HEK293 (cell line): ENCODE data around the gene LILRB2.
"Not testable (repeated sequence)": the region's sequence is repeated elsewhere in the genome, so short reads cannot be mapped to it uniquely, and the experiment has no call there.

Source experiments
- CTCF ChIA-PET: fragments of 350-600 bp; formaldehyde crosslinking; extraction: SDS; loops from one replicate; lab custom pipeline; 2021; ENCODE audit warnings: antibody characterized with exemption; lab: Yijun Ruan, JAX
- POLR2A ChIA-PET: fragments of 300-600 bp; formaldehyde crosslinking; extraction: SDS; loops from one replicate; lab custom pipeline; 2020; ENCODE audit warnings: antibody characterized with exemption, inconsistent platforms; lab: Yijun Ruan, JAX
- H3K27ac ChIP-seq: fragments of 200-500 bp; sonication (Bioruptor generic); 2 replicates; pipeline ENCODE4 v1.5.1; 2014; ENCODE audit warnings: low read depth, low read length, control low read depth, inconsistent platforms; ENCODE audit errors: extremely low read depth
- H3K36me3 ChIP-seq, 2 experiments: fragments of 200-500 bp in 1 of 2; sonication (Bioruptor generic) in 1 of 2; 1 replicate in 1 of 2; 2 replicates in 1 of 2; pipeline ENCODE4 v1.5.1; 2014 to 2017; ENCODE audit warnings: inconsistent platforms in 2 of 2, low read length in 2 of 2; ENCODE audit not compliant: control insufficient read depth in 2 of 2, insufficient read depth in 1 of 2
- H3K4me1 ChIP-seq: fragments of 200-500 bp; sonication (Bioruptor generic); 2 replicates; pipeline ENCODE4 v1.5.1; 2014; ENCODE audit warnings: mild to moderate bottlenecking, low read length, inconsistent platforms; ENCODE audit not compliant: control insufficient read depth, insufficient read depth
- H3K4me3 ChIP-seq: 2 replicates; pipeline ENCODE4 v1.5.1; 2011; ENCODE audit warnings: low read depth, mild to moderate bottlenecking, control low read depth, low read length, moderate library complexity
- H3K9me3 ChIP-seq: fragments of 200-500 bp; sonication (Bioruptor generic); 2 replicates; pipeline ENCODE4 v1.5.1; 2014; ENCODE audit warnings: low read depth, low read length, inconsistent platforms; ENCODE audit not compliant: control insufficient read depth, insufficient read depth
- CTCF ChIP-seq: fragments of 450-650 bp; formaldehyde crosslinking; IDR thresholded peaks from 2 replicates; pipeline ENCODE4 v1.5.1; 2016; ENCODE audit warnings: missing biosample characterization, missing genetic modification characterization
- EGR2 ChIP-seq: fragments of 450-650 bp; formaldehyde crosslinking; IDR thresholded peaks from 2 replicates; pipeline ENCODE4 v1.5.1; 2016; ENCODE audit warnings: low read depth, missing biosample characterization, missing genetic modification characterization
- GLIS2 ChIP-seq: fragments of 450-650 bp; formaldehyde crosslinking; IDR thresholded peaks from 2 replicates; pipeline ENCODE4 v1.5.1; 2016; ENCODE audit warnings: missing biosample characterization, missing genetic modification characterization
- KLF10 ChIP-seq: fragments of 450-650 bp; IDR thresholded peaks from 2 replicates; pipeline ENCODE4 v1.5.1; 2018; ENCODE audit warnings: missing biosample characterization, mild to moderate bottlenecking, missing genetic modification characterization
- KLF8 ChIP-seq: fragments of 450-650 bp; formaldehyde crosslinking; IDR thresholded peaks from 2 replicates; pipeline ENCODE4 v1.5.1; 2016; ENCODE audit warnings: missing biosample characterization, missing genetic modification characterization
- ZEB2 ChIP-seq: fragments of 450-650 bp; formaldehyde crosslinking; IDR thresholded peaks from 2 replicates; pipeline ENCODE4 v1.5.1; 2016; ENCODE audit warnings: missing biosample characterization, missing genetic modification characterization
- ZFP3 ChIP-seq: fragments of 450-650 bp; formaldehyde crosslinking; IDR thresholded peaks from 2 replicates; pipeline ENCODE4 v1.5.1; 2016; ENCODE audit warnings: low read depth, missing biosample characterization, missing genetic modification characterization
- ZFP41 ChIP-seq: fragments of 450-650 bp; formaldehyde crosslinking; IDR thresholded peaks from 2 replicates; pipeline ENCODE4 v1.5.1; 2016; ENCODE audit warnings: missing biosample characterization, missing genetic modification characterization, borderline replicate concordance
- ZNF530 ChIP-seq: fragments of 450-650 bp; formaldehyde crosslinking; IDR thresholded peaks from 2 replicates; pipeline ENCODE4 v1.5.1; 2016; ENCODE audit warnings: low read depth, missing biosample characterization, missing genetic modification characterization
- ZNF626 ChIP-seq: fragments of 450-650 bp; sonication (Bioruptor Pico); formaldehyde crosslinking; IDR thresholded peaks from 2 replicates; pipeline ENCODE4 v1.5.1; 2018; ENCODE audit warnings: missing biosample characterization, missing genetic modification characterization, inconsistent platforms
- ZNF629 ChIP-seq: fragments of 450-650 bp; formaldehyde crosslinking; IDR thresholded peaks from 2 replicates; pipeline ENCODE4 v1.5.1; 2017; ENCODE audit warnings: missing biosample characterization, missing genetic modification characterization
- ZNF654 ChIP-seq: fragments of 450-650 bp; formaldehyde crosslinking; IDR thresholded peaks from 2 replicates; pipeline ENCODE4 v1.5.1; 2016; ENCODE audit warnings: low read depth, missing biosample characterization, missing genetic modification characterization
- ZNF785 ChIP-seq: fragments of 450-650 bp; formaldehyde crosslinking; IDR thresholded peaks from 2 replicates; pipeline ENCODE4 v1.5.1; 2016; ENCODE audit warnings: missing biosample characterization, missing genetic modification characterization
- ZSCAN30 ChIP-seq: fragments of 450-650 bp; IDR thresholded peaks from 2 replicates; pipeline ENCODE4 v1.5.1; 2018; ENCODE audit warnings: missing biosample characterization, mild to moderate bottlenecking, missing genetic modification characterization, moderate library complexity
- TF ChIP-seq, protein P1 (sequence below): fragments of 450-650 bp; formaldehyde crosslinking; IDR thresholded peaks from 2 replicates; pipeline ENCODE4 v1.5.1; 2016; ENCODE audit warnings: missing biosample characterization, missing genetic modification characterization
- TF ChIP-seq, protein P2 (sequence below): fragments of 450-650 bp; formaldehyde crosslinking; IDR thresholded peaks from 2 replicates; pipeline ENCODE4 v1.5.0; 2017; ENCODE audit warnings: missing biosample characterization, missing genetic modification characterization, borderline replicate concordance
- TF ChIP-seq, protein P3 (sequence below): fragments of 450-650 bp; formaldehyde crosslinking; IDR thresholded peaks from 2 replicates; pipeline ENCODE4 v1.5.1; 2017; ENCODE audit warnings: missing biosample characterization, mild to moderate bottlenecking, missing genetic modification characterization, moderate library complexity
- TF ChIP-seq, protein P4 (sequence below): fragments of 450-650 bp; formaldehyde crosslinking; IDR thresholded peaks from 2 replicates; pipeline ENCODE4 v1.5.1; 2016; ENCODE audit warnings: missing biosample characterization, missing genetic modification characterization

The LILRB2 gene

DNA sequence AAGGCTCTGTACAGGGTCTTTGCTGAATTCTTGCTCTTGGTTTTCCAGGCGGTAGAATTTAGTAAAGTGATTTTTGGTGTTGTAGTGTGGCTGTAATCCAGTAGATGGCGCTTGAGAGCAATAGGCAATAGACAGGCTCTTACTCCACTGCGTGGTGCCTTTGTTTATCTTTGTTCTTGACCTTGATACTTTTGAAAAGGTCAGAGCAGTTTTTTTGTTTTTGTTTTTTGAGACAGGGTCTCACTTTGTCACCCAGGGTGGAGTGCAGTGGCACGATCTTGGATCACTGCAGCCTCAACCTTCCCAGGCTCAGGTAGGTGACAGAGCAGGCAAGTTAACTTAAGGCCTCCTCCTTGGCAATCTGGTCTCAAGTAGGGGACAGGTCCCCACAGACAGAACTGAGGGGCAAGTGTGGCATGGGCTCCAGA lies 44.3 kb upstream of the LILRB2 start:
- H3K36me3 ChIP-seq: no peaks in the 10 kb centered on the region
- TF ChIP-seq ZSCAN30 (tag by site-specific recombination) (no peak), ZNF654 (peak; percentile 35), GLIS2 (tag by site-specific recombination) (no peak), EGR2 (tag by site-specific recombination) (no peak), ZFP3 (tag by site-specific recombination) (0 out of 2 replicates have a peak, but pooled peaks have one; percentile 21), KLF10 (tag by site-specific recombination) (no peak), CTCF (tag by site-specific recombination) (peak; percentile 68)
- TF ChIP-seq, protein P1, sequence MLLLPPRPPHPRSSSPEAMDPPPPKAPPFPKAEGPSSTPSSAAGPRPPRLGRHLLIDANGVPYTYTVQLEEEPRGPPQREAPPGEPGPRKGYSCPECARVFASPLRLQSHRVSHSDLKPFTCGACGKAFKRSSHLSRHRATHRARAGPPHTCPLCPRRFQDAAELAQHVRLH (tag by site-specific recombination): no peak
- H3K27ac ChIP-seq: no peak overlapping the region
- ChIA-PET POLR2A (no interaction called here), CTCF (interaction anchor here (0.6 to 5.5 kb wide), 21 partner anchors 8 to 553 kb away, joined by 3 to 62 read pairs (median 4); no protein-coding TSS in a partner anchor)
- no peaks in the 10 kb centered on the region; the same call in 1 of the 2 replicates for H3K9me3 ChIP-seq
- no peak overlapping the region for H3K4me3 ChIP-seq
- no peaks in the 10 kb centered on the region for H3K4me1 ChIP-seq

- H3K4me3 ChIP-seq: no peak overlapping the region
- ChIA-PET POLR2A (no interaction called here), CTCF (interaction anchor here (0.8 to 5.5 kb wide), 19 partner anchors 8 to 298 kb away, joined by 3 to 62 read pairs (median 4); no protein-coding TSS in a partner anchor)
- H3K27ac ChIP-seq: no peak overlapping the region
- H3K36me3 ChIP-seq: no peaks in the 10 kb centered on the region
- TF ChIP-seq KLF8 (tag by site-specific recombination) (no peak), ZNF785 (no peak), ZFP41 (tag by site-specific recombination) (no peak), ZEB2 (tag by site-specific recombination) (no peak), ZNF629 (tag by site-specific recombination) (no peak), ZNF626 (tag by site-specific recombination) (no peak), ZNF530 (tag by site-specific recombination) (no peak)
- TF ChIP-seq, protein P2, sequence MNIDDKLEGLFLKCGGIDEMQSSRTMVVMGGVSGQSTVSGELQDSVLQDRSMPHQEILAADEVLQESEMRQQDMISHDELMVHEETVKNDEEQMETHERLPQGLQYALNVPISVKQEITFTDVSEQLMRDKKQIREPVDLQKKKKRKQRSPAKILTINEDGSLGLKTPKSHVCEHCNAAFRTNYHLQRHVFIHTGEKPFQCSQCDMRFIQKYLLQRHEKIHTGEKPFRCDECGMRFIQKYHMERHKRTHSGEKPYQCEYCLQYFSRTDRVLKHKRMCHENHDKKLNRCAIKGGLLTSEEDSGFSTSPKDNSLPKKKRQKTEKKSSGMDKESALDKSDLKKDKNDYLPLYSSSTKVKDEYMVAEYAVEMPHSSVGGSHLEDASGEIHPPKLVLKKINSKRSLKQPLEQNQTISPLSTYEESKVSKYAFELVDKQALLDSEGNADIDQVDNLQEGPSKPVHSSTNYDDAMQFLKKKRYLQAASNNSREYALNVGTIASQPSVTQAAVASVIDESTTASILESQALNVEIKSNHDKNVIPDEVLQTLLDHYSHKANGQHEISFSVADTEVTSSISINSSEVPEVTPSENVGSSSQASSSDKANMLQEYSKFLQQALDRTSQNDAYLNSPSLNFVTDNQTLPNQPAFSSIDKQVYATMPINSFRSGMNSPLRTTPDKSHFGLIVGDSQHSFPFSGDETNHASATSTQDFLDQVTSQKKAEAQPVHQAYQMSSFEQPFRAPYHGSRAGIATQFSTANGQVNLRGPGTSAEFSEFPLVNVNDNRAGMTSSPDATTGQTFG: no peak
- TF ChIP-seq, protein P3, sequence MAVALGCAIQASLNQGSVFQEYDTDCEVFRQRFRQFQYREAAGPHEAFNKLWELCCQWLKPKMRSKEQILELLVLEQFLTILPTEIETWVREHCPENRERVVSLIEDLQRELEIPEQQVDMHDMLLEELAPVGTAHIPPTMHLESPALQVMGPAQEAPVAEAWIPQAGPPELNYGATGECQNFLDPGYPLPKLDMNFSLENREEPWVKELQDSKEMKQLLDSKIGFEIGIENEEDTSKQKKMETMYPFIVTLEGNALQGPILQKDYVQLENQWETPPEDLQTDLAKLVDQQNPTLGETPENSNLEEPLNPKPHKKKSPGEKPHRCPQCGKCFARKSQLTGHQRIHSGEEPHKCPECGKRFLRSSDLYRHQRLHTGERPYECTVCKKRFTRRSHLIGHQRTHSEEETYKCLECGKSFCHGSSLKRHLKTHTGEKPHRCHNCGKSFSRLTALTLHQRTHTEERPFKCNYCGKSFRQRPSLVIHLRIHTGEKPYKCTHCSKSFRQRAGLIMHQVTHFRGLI: no peak
- TF ChIP-seq, protein P4, sequence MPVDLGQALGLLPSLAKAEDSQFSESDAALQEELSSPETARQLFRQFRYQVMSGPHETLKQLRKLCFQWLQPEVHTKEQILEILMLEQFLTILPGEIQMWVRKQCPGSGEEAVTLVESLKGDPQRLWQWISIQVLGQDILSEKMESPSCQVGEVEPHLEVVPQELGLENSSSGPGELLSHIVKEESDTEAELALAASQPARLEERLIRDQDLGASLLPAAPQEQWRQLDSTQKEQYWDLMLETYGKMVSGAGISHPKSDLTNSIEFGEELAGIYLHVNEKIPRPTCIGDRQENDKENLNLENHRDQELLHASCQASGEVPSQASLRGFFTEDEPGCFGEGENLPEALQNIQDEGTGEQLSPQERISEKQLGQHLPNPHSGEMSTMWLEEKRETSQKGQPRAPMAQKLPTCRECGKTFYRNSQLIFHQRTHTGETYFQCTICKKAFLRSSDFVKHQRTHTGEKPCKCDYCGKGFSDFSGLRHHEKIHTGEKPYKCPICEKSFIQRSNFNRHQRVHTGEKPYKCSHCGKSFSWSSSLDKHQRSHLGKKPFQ (tag by site-specific recombination): no peak
- H3K4me1 ChIP-seq: no peaks in the 10 kb centered on the region
- H3K9me3 ChIP-seq: no peaks in the 10 kb centered on the region; the same call in 1 of the 2 replicates
Observed at GRCh38 chr19:54324071-54324470, 43.2 kb upstream of the LILRB2 start.

GRCh38 chr19:54322934-54323333 lies 42.0 kb upstream of the LILRB2 start:
- H3K9me3 ChIP-seq: not testable (repeated sequence)

DNA sequence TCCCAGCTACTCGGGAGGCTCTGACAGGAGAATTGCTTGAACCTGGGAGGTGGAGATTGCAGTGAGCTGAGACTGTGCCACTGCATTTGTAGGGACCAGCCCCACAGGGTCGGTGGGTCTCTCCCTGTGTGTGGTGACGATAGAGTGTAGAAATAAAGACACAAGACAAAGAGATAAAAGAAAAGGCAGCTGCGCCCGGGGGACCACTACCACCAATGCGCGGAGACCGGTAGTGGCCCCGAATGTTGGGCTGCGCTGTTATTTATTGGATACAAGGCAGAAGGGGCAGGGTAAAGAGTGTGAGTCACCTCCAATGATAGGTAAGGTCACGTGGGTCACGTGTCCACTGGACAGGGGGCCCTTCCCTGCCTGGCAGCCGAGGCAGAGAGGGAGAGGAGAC lies 41.4 kb upstream of the LILRB2 start:
- CTCF ChIA-PET: interaction anchor here (1.2 to 5.5 kb wide), 5 partner anchors 19 to 72 kb away, joined by 3 to 62 read pairs (median 6); no protein-coding TSS in a partner anchor
- H3K4me1 ChIP-seq, H3K9me3 ChIP-seq, POLR2A ChIA-PET, H3K27ac ChIP-seq, H3K4me3 ChIP-seq, H3K36me3 ChIP-seq: not testable (repeated sequence)

More at GRCh38 chr19:54322934-54323333, 42.0 kb upstream of the LILRB2 start:
- H3K27ac ChIP-seq, H3K36me3 ChIP-seq, H3K4me3 ChIP-seq, H3K4me1 ChIP-seq, POLR2A ChIA-PET: not testable (repeated sequence)
- CTCF ChIA-PET: interaction anchor here (1.1 to 5.5 kb wide), 5 partner anchors 10 to 68 kb away, joined by 3 to 62 read pairs (median 9); no protein-coding TSS in a partner anchor
